T-helper 17 cell (primary cell): Measurements from ENCODE around the gene CDH4. TPM values are rescaled to one million over a fixed set of nuclear protein-coding genes. Genes with fewer than 3 reads are reported as not detected.
"Not testable (repeated sequence)": the region's sequence is repeated elsewhere in the genome, so short reads cannot be mapped to it uniquely, and the experiment has no call there.

Source experiments
- ATAC-seq: fragments of 150-1000 bp; cut with Tn5 transposase; 2 replicates; pipeline ENCODE4 v1.10.0; 2021; ENCODE audit warnings: mild to moderate bottlenecking, moderate library complexity
- DNase-seq, 3 donors: peaks; one replicate each; pipeline versions ENCODE4 v3.0.0 to v3.0.0-alpha.2; 2020 to 2021
- H3K9me3 ChIP-seq: one replicate; pipeline ENCODE4 v1.7.0; 2013; ENCODE audit warnings: low read length, mild to moderate bottlenecking; ENCODE audit not compliant: control insufficient read depth, poor library complexity, severe bottlenecking
- H3K27ac Mint-ChIP-seq: one replicate; pipeline ENCODE4 v1.8.0; 2022; ENCODE audit warnings: mild to moderate bottlenecking, moderate library complexity, mixed read lengths
- H3K27me3 Mint-ChIP-seq: one replicate; pipeline ENCODE4 v1.8.0; 2022; ENCODE audit warnings: mixed read lengths
- H3K36me3 Mint-ChIP-seq: one replicate; pipeline ENCODE4 v1.8.0; 2022; ENCODE audit warnings: low read depth, mixed read lengths
- H3K4me1 Mint-ChIP-seq: one replicate; pipeline ENCODE4 v1.8.0; 2022; ENCODE audit warnings: mild to moderate bottlenecking, mixed read lengths
- H3K4me3 Mint-ChIP-seq: one replicate; pipeline ENCODE4 v1.8.0; 2022; ENCODE audit warnings: mild to moderate bottlenecking, moderate library complexity, mixed read lengths
- total RNA-seq, 4 donors: library from RNA in 2 of 4; stranded (reverse) in 2 of 4; gene quantifications; one replicate each; pipeline ENCODE4 v1.2.3 and lab custom pipeline; 2022 to 2026

Gene CDH4
- total RNA-seq, 2 donors from 2014 or later: 0.55 to 0.67 TPM

GRCh38 chr20:61257611-61258010 is 5.5 kb downstream of the CDH4 start:
- ATAC-seq (no peak), DNase-seq (no peak)
- no peaks in the 10 kb centered on the region for H3K9me3 ChIP-seq
- Mint-ChIP-seq H3K4me1 (peaks cover 4% of the 10 kb centered on the region), H3K27me3 (peaks cover 43% of the 10 kb centered on the region), H3K4me3 (no peak overlapping the region), H3K36me3 (peaks cover 3% of the 10 kb centered on the region), H3K27ac (no peak overlapping the region)

- no peak overlapping the region for H3K27ac Mint-ChIP-seq
- no peaks in the 10 kb centered on the region for H3K36me3 Mint-ChIP-seq
- H3K4me3 Mint-ChIP-seq: no peak overlapping the region
- no peaks in the 10 kb centered on the region for H3K9me3 ChIP-seq
- ATAC-seq (no peak), DNase-seq (no peak)
- peaks cover 40% of the 10 kb centered on the region for H3K27me3 Mint-ChIP-seq
- H3K4me1 Mint-ChIP-seq: no peaks in the 10 kb centered on the region
Observed at GRCh38 chr20:61259741-61260140, 7.7 kb downstream of the CDH4 start.

GRCh38 chr20:61260905-61261304 is 8.8 kb downstream of the CDH4 start:
- ATAC-seq (no peak), DNase-seq (no peak)
- Mint-ChIP-seq H3K36me3 (no peaks in the 10 kb centered on the region), H3K4me1 (no peaks in the 10 kb centered on the region), H3K4me3 (no peak overlapping the region), H3K27me3 (peaks cover 34% of the 10 kb centered on the region), H3K27ac (no peak overlapping the region)
- H3K9me3 ChIP-seq: no peaks in the 10 kb centered on the region

GRCh38 chr20:61262036-61262435 is 10.0 kb downstream of the CDH4 start:
- ATAC-seq (no peak), DNase-seq (no peak)
- Mint-ChIP-seq H3K36me3 (no peaks in the 10 kb centered on the region), H3K27me3 (peaks cover 36% of the 10 kb centered on the region), H3K4me1 (no peaks in the 10 kb centered on the region), H3K4me3 (no peak overlapping the region), H3K27ac (no peak overlapping the region)
- H3K9me3 ChIP-seq: no peaks in the 10 kb centered on the region

- peaks cover 35% of the 10 kb centered on the region for H3K27me3 Mint-ChIP-seq
- H3K4me1 Mint-ChIP-seq: no peaks in the 10 kb centered on the region
- no peaks in the 10 kb centered on the region for H3K9me3 ChIP-seq
- DNase-seq: no peak
- ATAC-seq: no peak
- no peak overlapping the region for H3K27ac Mint-ChIP-seq
- H3K36me3 Mint-ChIP-seq: no peaks in the 10 kb centered on the region
- H3K4me3 Mint-ChIP-seq: no peak overlapping the region
Observed at GRCh38 chr20:61262514-61262913, 10.5 kb downstream of the CDH4 start.

GRCh38 chr20:61263084-61263695 is 11.1 kb downstream of the CDH4 start:
- H3K27me3 Mint-ChIP-seq: peaks cover 37% of the 10 kb centered on the region
- DNase-seq (peak in 2 of 3 donors; percentile 14 to 16), ATAC-seq (no peak)
- no peaks in the 10 kb centered on the region for H3K36me3 Mint-ChIP-seq
- no peaks in the 10 kb centered on the region for H3K4me1 Mint-ChIP-seq
- no peak overlapping the region for H3K4me3 Mint-ChIP-seq
- no peaks in the 10 kb centered on the region for H3K9me3 ChIP-seq
- H3K27ac Mint-ChIP-seq: no peak overlapping the region

GRCh38 chr20:61263938-61264337 is 11.9 kb downstream of the CDH4 start:
- ATAC-seq (no peak), DNase-seq (no peak)
- H3K27me3 Mint-ChIP-seq: peaks cover 44% of the 10 kb centered on the region
- no peak overlapping the region for H3K4me3 Mint-ChIP-seq
- no peak overlapping the region for H3K27ac Mint-ChIP-seq
- no peaks in the 10 kb centered on the region for H3K9me3 ChIP-seq
- H3K36me3 Mint-ChIP-seq: no peaks in the 10 kb centered on the region
- H3K4me1 Mint-ChIP-seq: no peaks in the 10 kb centered on the region

GRCh38 chr20:61267241-61267640 is 15.2 kb downstream of the CDH4 start:
- DNase-seq: no peak
- Mint-ChIP-seq H3K27me3 (peaks cover 46% of the 10 kb centered on the region), H3K4me1 (no peaks in the 10 kb centered on the region), H3K4me3 (no peak overlapping the region), H3K36me3 (no peaks in the 10 kb centered on the region), H3K27ac (no peak overlapping the region)
- no peaks in the 10 kb centered on the region for H3K9me3 ChIP-seq
- ATAC-seq: no peak

GRCh38 chr20:61268024-61268423 is 16.0 kb downstream of the CDH4 start:
- Mint-ChIP-seq H3K4me3 (no peak overlapping the region), H3K27me3 (peaks cover 46% of the 10 kb centered on the region), H3K4me1 (no peaks in the 10 kb centered on the region), H3K36me3 (no peaks in the 10 kb centered on the region), H3K27ac (no peak overlapping the region)
- ATAC-seq (no peak), DNase-seq (no peak)
- H3K9me3 ChIP-seq: no peaks in the 10 kb centered on the region

- ATAC-seq (no peak), DNase-seq (no peak)
- H3K4me1 Mint-ChIP-seq: no peaks in the 10 kb centered on the region
Observed at GRCh38 chr20:61271312-61272231, 19.5 kb downstream of the CDH4 start.

GRCh38 chr20:61273024-61273423 is 21.0 kb downstream of the CDH4 start:
- H3K4me1 Mint-ChIP-seq, H3K9me3 ChIP-seq, DNase-seq, H3K27ac Mint-ChIP-seq, ATAC-seq, H3K36me3 Mint-ChIP-seq, H3K4me3 Mint-ChIP-seq: not testable (repeated sequence)
- peaks cover 16% of the 10 kb centered on the region for H3K27me3 Mint-ChIP-seq

More at GRCh38 chr20:61271312-61272231, 19.5 kb downstream of the CDH4 start:
- H3K4me3 Mint-ChIP-seq: no peak overlapping the region
- no peak overlapping the region for H3K27ac Mint-ChIP-seq
- no peaks in the 10 kb centered on the region for H3K36me3 Mint-ChIP-seq
- H3K27me3 Mint-ChIP-seq: peaks cover 28% of the 10 kb centered on the region
- H3K9me3 ChIP-seq: no peaks in the 10 kb centered on the region

- H3K27me3 Mint-ChIP-seq: peaks cover 15% of the 10 kb centered on the region
- not testable (repeated sequence) for H3K9me3 ChIP-seq, ATAC-seq, DNase-seq, H3K4me3 Mint-ChIP-seq, H3K36me3 Mint-ChIP-seq, H3K4me1 Mint-ChIP-seq, H3K27ac Mint-ChIP-seq
Observed at GRCh38 chr20:61273666-61274065, 21.6 kb downstream of the CDH4 start.

GRCh38 chr20:61274326-61274725 is 22.3 kb downstream of the CDH4 start:
- H3K4me1 Mint-ChIP-seq: no peaks in the 10 kb centered on the region
- H3K4me3 Mint-ChIP-seq: no peak overlapping the region
- DNase-seq (no peak), ATAC-seq (no peak)
- H3K27me3 Mint-ChIP-seq: peaks cover 15% of the 10 kb centered on the region
- no peaks in the 10 kb centered on the region for H3K36me3 Mint-ChIP-seq
- no peaks in the 10 kb centered on the region for H3K9me3 ChIP-seq
- H3K27ac Mint-ChIP-seq: no peak overlapping the region
